ENCODE results near the gene ZRANB1.

ZRANB1 gene

GRCh38 chr10:125034675-125035074 is 92.8 kb downstream of the ZRANB1 start:
- DNase-seq (ENCODE audit: low read depth in 2 of 2) = no peak

DNA sequence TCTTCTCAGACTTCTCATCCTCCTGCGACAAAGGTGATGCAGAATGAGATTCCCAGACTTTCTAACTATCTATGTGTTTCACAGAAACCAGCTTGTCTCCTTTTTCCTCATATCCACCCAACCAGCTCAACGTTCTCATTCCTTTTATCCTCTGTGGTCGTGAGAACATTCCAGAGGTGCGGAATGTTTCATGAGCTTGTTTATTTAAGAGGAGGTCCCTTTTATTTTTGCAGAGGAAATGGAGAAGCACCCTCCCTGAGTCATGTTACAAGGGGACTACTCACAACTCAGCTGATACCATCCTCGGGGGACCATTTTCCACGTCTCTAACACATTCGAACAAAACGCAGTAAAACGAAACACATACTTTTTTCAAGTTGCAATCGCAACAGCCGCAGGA is 93.2 kb downstream of the ZRANB1 start:
- DNase-seq (ENCODE audit: low read depth in 2 of 2) = no peak

- DNase-seq (ENCODE audit: low read depth in 2 of 2) = no peak
Measured at GRCh38 chr10:125035588-125036295, 93.8 kb downstream of the ZRANB1 start.

DNA sequence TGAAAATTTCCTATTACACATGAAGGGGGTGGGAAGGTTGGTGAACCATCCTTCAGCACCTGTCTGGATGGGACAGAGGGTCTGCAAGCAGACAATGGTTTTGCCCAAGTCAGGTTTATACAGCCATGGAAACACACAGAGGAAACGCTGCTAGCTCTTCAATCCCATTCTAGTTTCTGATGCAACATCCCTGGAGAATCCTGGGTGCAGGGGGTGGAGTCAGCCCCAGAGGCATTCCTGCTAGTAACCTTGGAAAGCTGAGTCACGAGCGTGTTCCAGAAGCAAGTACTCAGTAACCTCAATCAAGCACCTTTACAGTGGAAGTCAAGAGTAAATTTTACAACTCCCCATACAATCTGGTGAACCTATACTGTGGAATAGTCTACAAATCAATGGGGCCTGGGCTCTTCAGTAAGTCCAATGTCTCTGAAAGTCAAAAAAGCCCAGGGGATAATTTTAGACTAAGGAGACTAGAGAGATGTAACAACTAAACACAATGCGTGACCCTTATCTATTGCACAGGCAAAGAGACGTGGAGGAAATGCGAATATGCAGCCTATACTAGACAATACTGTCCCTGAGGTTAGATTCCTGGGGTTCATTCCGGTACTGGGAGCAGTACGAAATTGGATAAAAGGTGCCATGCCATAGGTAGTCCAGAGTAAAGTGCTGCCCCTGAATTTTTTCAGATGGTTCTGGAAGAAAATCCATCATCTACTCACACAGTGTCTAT is 95.4 kb downstream of the ZRANB1 start:
- no peak for DNase-seq (ENCODE audit: low read depth in 2 of 2)
